DND-41 (cell line): ENCODE measurements around the gene NTSR1.

Experiments used
- ATAC-seq: fragments of 200-7000 bp; cut with Tn5 transposase; 3 replicates; pipeline ENCODE4 v1.9.1; 2021; ENCODE audit warnings: low read depth; ENCODE audit not compliant: insufficient read depth
- DNase-seq: peaks from one replicate; pipeline ENCODE4 v3.0.0-alpha.2; 2020
- H2AFZ ChIP-seq: 2 replicates; pipeline ENCODE4 v1.6.0; 2012; ENCODE audit warnings: low read depth, low read length
- H3K27ac ChIP-seq: 2 replicates; pipeline ENCODE4 v1.5.1; 2012; ENCODE audit warnings: low read length, inconsistent platforms
- H3K27me3 ChIP-seq: fragments of 200-600 bp; sonication (generic); 2 replicates; pipeline ENCODE4 v1.6.0; 2012; ENCODE audit warnings: low read length, mild to moderate bottlenecking, inconsistent platforms; ENCODE audit not compliant: insufficient read depth, poor library complexity
- H3K36me3 ChIP-seq: 2 replicates; pipeline ENCODE4 v1.5.1; 2012; ENCODE audit warnings: low read length, inconsistent platforms; ENCODE audit not compliant: insufficient read depth
- H3K4me1 ChIP-seq: 2 replicates; pipeline ENCODE4 v1.5.1; 2012; ENCODE audit warnings: mild to moderate bottlenecking, low read length; ENCODE audit not compliant: insufficient read depth
- H3K4me2 ChIP-seq: 2 replicates; pipeline ENCODE4 v1.6.0; 2012; ENCODE audit warnings: mild to moderate bottlenecking, moderate library complexity, low read length, inconsistent platforms; ENCODE audit not compliant: insufficient read depth
- H3K4me3 ChIP-seq, 2 experiments: fragments of 200-600 bp in 1 of 2; shearing (Covaris generic) in 1 of 2; 2 replicates each; pipeline ENCODE4 v1.5.1; 2012 to 2016; ENCODE audit warnings: inconsistent platforms in 2 of 2, low read length in 2 of 2, mild to moderate bottlenecking in 2 of 2, low read depth in 1 of 2, moderate library complexity in 1 of 2
- H3K79me2 ChIP-seq: 2 replicates; pipeline ENCODE4 v1.6.0; 2012; ENCODE audit warnings: low read length, inconsistent platforms; ENCODE audit not compliant: insufficient read depth
- H3K9ac ChIP-seq: 2 replicates; pipeline ENCODE4 v1.6.0; 2012; ENCODE audit warnings: low read depth, mild to moderate bottlenecking, inconsistent platforms, low read length, moderate library complexity
- H3K9me3 ChIP-seq: 2 replicates; pipeline ENCODE4 v1.5.1; 2012; ENCODE audit warnings: low read length, moderate library complexity, mild to moderate bottlenecking, inconsistent platforms; ENCODE audit not compliant: insufficient read depth, severe bottlenecking
- H4K20me1 ChIP-seq: 2 replicates; pipeline ENCODE4 v1.6.0; 2012; ENCODE audit warnings: low read length; ENCODE audit not compliant: insufficient read depth
- CTCF ChIP-seq: IDR thresholded peaks from 2 replicates; pipeline ENCODE4 v1.5.1; 2012; ENCODE audit warnings: borderline replicate concordance, low read length, moderate library complexity, mild to moderate bottlenecking; ENCODE audit not compliant: poor library complexity, severe bottlenecking; ENCODE audit errors: extremely low read depth
- EZH2 ChIP-seq: IDR thresholded peaks from 3 replicates; pipeline ENCODE4 v1.6.1; 2012; ENCODE audit warnings: borderline replicate concordance, low read depth, mild to moderate bottlenecking, moderate library complexity, low read length, inconsistent platforms; ENCODE audit not compliant: severe bottlenecking

NTSR1 gene

GRCh38 chr20:62722627-62723026 lies 14.0 kb downstream of the NTSR1 start:
- H3K36me3 ChIP-seq: no peaks in the 10 kb centered on the region
- H3K4me1 ChIP-seq: peaks cover 10% of the 10 kb centered on the region

GRCh38 chr20:62723351-62723750 lies 14.7 kb downstream of the NTSR1 start:
- H3K79me2 ChIP-seq: no peaks in the 10 kb centered on the region
- H3K4me3 ChIP-seq: no peak overlapping the region
- TF ChIP-seq EZH2: no peak
- TF ChIP-seq CTCF: no peak
- no peaks in the 10 kb centered on the region for H4K20me1 ChIP-seq
- peaks cover 11% of the 10 kb centered on the region for H3K9me3 ChIP-seq
- no peak overlapping the region for H3K27ac ChIP-seq
- H2AFZ ChIP-seq: no peak overlapping the region
- H3K36me3 ChIP-seq: no peaks in the 10 kb centered on the region
- no peak overlapping the region for H3K4me2 ChIP-seq
- no peak for ATAC-seq
- DNase-seq: no peak
- no peak overlapping the region for H3K9ac ChIP-seq
- H3K27me3 ChIP-seq: no peaks in the 10 kb centered on the region
- H3K4me1 ChIP-seq: peaks cover 17% of the 10 kb centered on the region

More at GRCh38 chr20:62722627-62723026, 14.0 kb downstream of the NTSR1 start:
- Histone ChIP-seq H3K9ac (no peak overlapping the region), H3K4me3 (no peak overlapping the region), H3K27ac (no peak overlapping the region), H3K4me2 (no peak overlapping the region), H4K20me1 (no peaks in the 10 kb centered on the region), H2AFZ (no peak overlapping the region), H3K27me3 (no peaks in the 10 kb centered on the region), H3K9me3 (peaks cover 11% of the 10 kb centered on the region), H3K79me2 (no peaks in the 10 kb centered on the region)
- no peak for TF ChIP-seq EZH2
- TF ChIP-seq CTCF: no peak
- DNase-seq: no peak
- no peak for ATAC-seq

GRCh38 chr20:62723768-62724450 lies 15.3 kb downstream of the NTSR1 start:
- TF ChIP-seq CTCF (no peak), EZH2 (no peak)
- no peaks in the 10 kb centered on the region for H3K27me3 ChIP-seq
- DNase-seq (no peak), ATAC-seq (no peak)
- no peak overlapping the region for H3K27ac ChIP-seq
- H2AFZ ChIP-seq: no peak overlapping the region
- H3K9me3 ChIP-seq: peaks cover 11% of the 10 kb centered on the region
- H3K36me3 ChIP-seq: no peaks in the 10 kb centered on the region
- no peak overlapping the region for H3K9ac ChIP-seq
- no peaks in the 10 kb centered on the region for H4K20me1 ChIP-seq
- no peak overlapping the region for H3K4me2 ChIP-seq
- H3K4me3 ChIP-seq: no peak overlapping the region
- H3K4me1 ChIP-seq: peaks cover 23% of the 10 kb centered on the region
- H3K79me2 ChIP-seq: no peaks in the 10 kb centered on the region
